ENCODE data around the gene CENPW. TPM values are rescaled to one million over a fixed set of nuclear protein-coding genes. Genes with fewer than 3 reads are reported as not detected.

Gene CENPW
- total RNA-seq, 2 experiments from 2014 or later = 43.3 to 43.5 TPM

- POLR2A ChIA-PET = no interaction called here
- no peaks in the 10 kb centered on the region for H3K9me3 Mint-ChIP-seq
- no peak overlapping the region for H3K27ac Mint-ChIP-seq
- peaks cover 19% of the 10 kb centered on the region for H3K4me1 Mint-ChIP-seq
- DNase-seq = no peak
- H3K36me3 Mint-ChIP-seq = no peaks in the 10 kb centered on the region
- no peak for ATAC-seq (ENCODE audit: low read depth)
- H3K27me3 Mint-ChIP-seq = no peaks in the 10 kb centered on the region
- no peak overlapping the region for H3K4me3 Mint-ChIP-seq
Measured at GRCh38 chr6:126344181-126344580, 4.3 kb downstream of the CENPW start.

- ATAC-seq (ENCODE audit: low read depth) = no peak
Measured at GRCh38 chr6:126351960-126352359, 12.0 kb downstream of the CENPW start.

GRCh38 chr6:126352514-126352913 lies 12.6 kb downstream of the CENPW start:
- Mint-ChIP-seq H3K4me3 (no peak overlapping the region), H3K27me3 (no peaks in the 10 kb centered on the region), H3K27ac (no peak overlapping the region), H3K36me3 (peaks cover 16% of the 10 kb centered on the region), H3K9me3 (peaks cover 3% of the 10 kb centered on the region), H3K4me1 (peaks cover 6% of the 10 kb centered on the region)
- DNase-seq (no peak), ATAC-seq (ENCODE audit: low read depth) (no peak)
- POLR2A ChIA-PET = no interaction called here

More at GRCh38 chr6:126351960-126352359, 12.0 kb downstream of the CENPW start:
- no peak overlapping the region for H3K27ac Mint-ChIP-seq
- DNase-seq = no peak
- peaks cover 6% of the 10 kb centered on the region for H3K4me1 Mint-ChIP-seq
- POLR2A ChIA-PET = no interaction called here
- H3K4me3 Mint-ChIP-seq = no peak overlapping the region
- peaks cover 13% of the 10 kb centered on the region for H3K36me3 Mint-ChIP-seq
- no peaks in the 10 kb centered on the region for H3K27me3 Mint-ChIP-seq
- H3K9me3 Mint-ChIP-seq = no peaks in the 10 kb centered on the region

GRCh38 chr6:126356526-126356925 lies 16.6 kb downstream of the CENPW start:
- ATAC-seq (ENCODE audit: low read depth) = no peak
- no peak for DNase-seq
- Mint-ChIP-seq H3K27ac (no peak overlapping the region), H3K27me3 (no peaks in the 10 kb centered on the region), H3K4me1 (peaks cover 6% of the 10 kb centered on the region), H3K4me3 (no peak overlapping the region), H3K36me3 (peaks cover 32% of the 10 kb centered on the region), H3K9me3 (peaks cover 6% of the 10 kb centered on the region)
- POLR2A ChIA-PET = no interaction called here

GRCh38 chr6:126359936-126360537 lies 20.1 kb downstream of the CENPW start:
- no peak overlapping the region for H3K4me3 Mint-ChIP-seq
- POLR2A ChIA-PET = no interaction called here
- H3K27me3 Mint-ChIP-seq = no peaks in the 10 kb centered on the region
- H3K4me1 Mint-ChIP-seq = no peaks in the 10 kb centered on the region
- H3K36me3 Mint-ChIP-seq = peaks cover 36% of the 10 kb centered on the region
- DNase-seq (no peak), ATAC-seq (ENCODE audit: low read depth) (no peak)
- peaks cover 6% of the 10 kb centered on the region for H3K9me3 Mint-ChIP-seq
- no peak overlapping the region for H3K27ac Mint-ChIP-seq

GRCh38 chr6:126361832-126362440 lies 22.0 kb downstream of the CENPW start:
- Mint-ChIP-seq H3K4me3 (no peak overlapping the region), H3K27me3 (no peaks in the 10 kb centered on the region), H3K9me3 (peaks cover 6% of the 10 kb centered on the region), H3K27ac (no peak overlapping the region), H3K4me1 (no peaks in the 10 kb centered on the region), H3K36me3 (peaks cover 35% of the 10 kb centered on the region)
- ATAC-seq (ENCODE audit: low read depth) = no peak
- no peak for DNase-seq
- POLR2A ChIA-PET = no interaction called here

- POLR2A ChIA-PET = no interaction called here
- H3K9me3 Mint-ChIP-seq = peaks cover 4% of the 10 kb centered on the region
- peaks cover 3% of the 10 kb centered on the region for H3K4me1 Mint-ChIP-seq
- H3K27me3 Mint-ChIP-seq = no peaks in the 10 kb centered on the region
- DNase-seq = no peak
- no peak for ATAC-seq (ENCODE audit: low read depth)
- H3K36me3 Mint-ChIP-seq = peaks cover 11% of the 10 kb centered on the region
- H3K27ac Mint-ChIP-seq = no peak overlapping the region
- no peak overlapping the region for H3K4me3 Mint-ChIP-seq
Measured at GRCh38 chr6:126367849-126368248, 27.9 kb downstream of the CENPW start.

GRCh38 chr6:126372626-126373025 lies 32.7 kb downstream of the CENPW start:
- no peak for ATAC-seq (ENCODE audit: low read depth)
- no peak for DNase-seq
- H3K27ac Mint-ChIP-seq = no peak overlapping the region
- POLR2A ChIA-PET = no interaction called here
- peaks cover 4% of the 10 kb centered on the region for H3K36me3 Mint-ChIP-seq
- peaks cover 4% of the 10 kb centered on the region for H3K9me3 Mint-ChIP-seq
- no peak overlapping the region for H3K4me3 Mint-ChIP-seq
- H3K4me1 Mint-ChIP-seq = peaks cover under 1% of the 10 kb centered on the region
- no peaks in the 10 kb centered on the region for H3K27me3 Mint-ChIP-seq

- ATAC-seq (ENCODE audit: low read depth) = no peak
- Mint-ChIP-seq H3K4me1 (no peaks in the 10 kb centered on the region), H3K4me3 (no peak overlapping the region), H3K27me3 (no peaks in the 10 kb centered on the region), H3K9me3 (peaks cover 2% of the 10 kb centered on the region), H3K36me3 (peaks cover 4% of the 10 kb centered on the region), H3K27ac (no peak overlapping the region)
- POLR2A ChIA-PET = no interaction called here
- no peak for DNase-seq
Measured at GRCh38 chr6:126373344-126373743, 33.4 kb downstream of the CENPW start.

- DNase-seq (no peak), ATAC-seq (ENCODE audit: low read depth) (no peak)
- Mint-ChIP-seq H3K27me3 (no peaks in the 10 kb centered on the region), H3K9me3 (peaks cover 2% of the 10 kb centered on the region), H3K4me3 (no peak overlapping the region), H3K36me3 (peaks cover 4% of the 10 kb centered on the region), H3K4me1 (no peaks in the 10 kb centered on the region), H3K27ac (no peak overlapping the region)
- POLR2A ChIA-PET = no interaction called here
Measured at GRCh38 chr6:126374372-126374771, 34.5 kb downstream of the CENPW start.

GRCh38 chr6:126376682-126377081 lies 36.8 kb downstream of the CENPW start:
- POLR2A ChIA-PET = no interaction called here
- ATAC-seq (ENCODE audit: low read depth) = no peak
- H3K27me3 Mint-ChIP-seq = no peaks in the 10 kb centered on the region
- H3K36me3 Mint-ChIP-seq = peaks cover 4% of the 10 kb centered on the region
- H3K9me3 Mint-ChIP-seq = peaks cover 2% of the 10 kb centered on the region
- H3K4me1 Mint-ChIP-seq = no peaks in the 10 kb centered on the region
- no peak overlapping the region for H3K27ac Mint-ChIP-seq
- DNase-seq = no peak
- H3K4me3 Mint-ChIP-seq = no peak overlapping the region

GRCh38 chr6:126377594-126378153 lies 37.8 kb downstream of the CENPW start:
- POLR2A ChIA-PET = no interaction called here
- H3K36me3 Mint-ChIP-seq = peaks cover 4% of the 10 kb centered on the region
- H3K27ac Mint-ChIP-seq = no peak overlapping the region
- DNase-seq (no peak), ATAC-seq (ENCODE audit: low read depth) (no peak)
- H3K4me1 Mint-ChIP-seq = no peaks in the 10 kb centered on the region
- no peak overlapping the region for H3K4me3 Mint-ChIP-seq
- H3K27me3 Mint-ChIP-seq = no peaks in the 10 kb centered on the region
- peaks cover 2% of the 10 kb centered on the region for H3K9me3 Mint-ChIP-seq

- Mint-ChIP-seq H3K27ac (no peak overlapping the region), H3K9me3 (peaks cover 14% of the 10 kb centered on the region), H3K27me3 (peaks cover 3% of the 10 kb centered on the region), H3K4me3 (no peak overlapping the region), H3K36me3 (no peaks in the 10 kb centered on the region), H3K4me1 (no peaks in the 10 kb centered on the region)
- no peak for DNase-seq
- ATAC-seq (ENCODE audit: low read depth) = no peak
- POLR2A ChIA-PET = no interaction called here
Measured at GRCh38 chr6:126380072-126380583, 40.2 kb downstream of the CENPW start.

GRCh38 chr6:126381498-126381897 lies 41.6 kb downstream of the CENPW start:
- POLR2A ChIA-PET = no interaction called here
- peaks cover 3% of the 10 kb centered on the region for H3K27me3 Mint-ChIP-seq
- no peak for ATAC-seq (ENCODE audit: low read depth)
- H3K9me3 Mint-ChIP-seq = peaks cover 18% of the 10 kb centered on the region
- H3K4me1 Mint-ChIP-seq = no peaks in the 10 kb centered on the region
- H3K36me3 Mint-ChIP-seq = no peaks in the 10 kb centered on the region
- H3K4me3 Mint-ChIP-seq = no peak overlapping the region
- H3K27ac Mint-ChIP-seq = no peak overlapping the region
- DNase-seq = no peak
